A549 (cell line): ENCODE measurements around the gene NOPCHAP1. TPM values are rescaled to one million over a fixed set of nuclear protein-coding genes. Genes with fewer than 3 reads are reported as not detected.

Experiments
- ATAC-seq, 2 experiments: fragments of 200-7000 bp in 1 of 2; fragments of >200 bp in 1 of 2; cut with Nextera tagmentation in 1 of 2; cut with Tn5 transposase in 1 of 2; 3 replicates each; pipeline versions ENCODE4 v1.8.0 to v1.9.1; 2018 to 2020; ENCODE audit warnings: mild to moderate bottlenecking in 1 of 2, moderate library complexity in 1 of 2
- CTCF ChIA-PET: fragments of 300-600 bp; sonication (Branson Sonifier 250); formaldehyde crosslinking; extraction: SDS; loops from one replicate; lab custom pipeline; 2021; ENCODE audit warnings: antibody characterized with exemption, inconsistent platforms; lab: Yijun Ruan, JAX
- POLR2A ChIA-PET: fragments of 350-600 bp; formaldehyde crosslinking; extraction: SDS; loops from one replicate; lab custom pipeline; 2021; ENCODE audit warnings: antibody characterized with exemption, inconsistent platforms; lab: Yijun Ruan, JAX
- DNase-seq, 2 experiments: peaks; one replicate each; pipeline versions ENCODE4 v3.0.0 to v3.0.0-alpha.2; 2011 to 2016; ENCODE audit warnings: low read depth in 1 of 2, low spot score in 1 of 2
- FAIRE-seq: peaks from 2 replicates; lab custom pipeline; 2011; peaks lifted over from hg19 to GRCh38; lab: Jason Lieb, UNC
- H3K27ac ChIP-seq, 2 experiments: fragments of >200 bp; sonication (Bioruptor Twin); formaldehyde crosslinking; 3 replicates each; pipeline ENCODE4 v1.5.1; 2016 to 2017
- H3K4me1 ChIP-seq: fragments of >200 bp; sonication (Bioruptor Twin); formaldehyde crosslinking; 3 replicates; pipeline ENCODE4 v1.6.1; 2016
- H3K4me2 ChIP-seq: fragments of >200 bp; sonication (Bioruptor Twin); formaldehyde crosslinking; 3 replicates; pipeline ENCODE4 v1.6.1; 2016
- H3K4me3 ChIP-seq: fragments of >200 bp; sonication (Bioruptor Twin); formaldehyde crosslinking; 3 replicates; pipeline ENCODE4 v1.5.1; 2016
- H3K9me3 ChIP-seq: fragments of >200 bp; sonication (Bioruptor Twin); formaldehyde crosslinking; 3 replicates; pipeline ENCODE4 v1.6.1; 2016
- CBX2 ChIP-seq: fragments of 200-600 bp; sonication (generic); IDR thresholded peaks from 2 replicates; pipeline ENCODE4 v1.6.1; 2016; ENCODE audit warnings: low read depth, mild to moderate bottlenecking, borderline replicate concordance
- CEBPB ChIP-seq, 2 experiments: fragments of >200 bp in 1 of 2; sonication (Bioruptor Twin) in 1 of 2; formaldehyde crosslinking in 1 of 2; IDR thresholded peaks; 2 replicates each; pipeline ENCODE4 v1.6.1; 2012 to 2016
- GATA3 ChIP-seq: IDR thresholded peaks from 2 replicates; pipeline ENCODE4 v1.6.1; 2012; ENCODE audit warnings: borderline replicate concordance
- JUN ChIP-seq, 2 experiments: fragments of >200 bp; sonication (Bioruptor Twin); formaldehyde crosslinking; IDR thresholded peaks; 2 replicates in 1 of 2; 3 replicates in 1 of 2; pipeline ENCODE4 v1.6.1; 2016 to 2017
- KDM5A ChIP-seq: fragments of 200-600 bp; sonication (generic); IDR thresholded peaks from 2 replicates; pipeline ENCODE4 v1.6.1; 2016; ENCODE audit warnings: antibody characterized with exemption, mild to moderate bottlenecking
- MAFK ChIP-seq: fragments of 450-650 bp; IDR thresholded peaks from 2 replicates; pipeline ENCODE4 v1.6.1; 2014; ENCODE audit not compliant: partially characterized antibody
- MYC ChIP-seq: IDR thresholded peaks from 2 replicates; pipeline ENCODE4 v1.6.1; 2012; ENCODE audit warnings: mild to moderate bottlenecking, inconsistent platforms, low read length, improper control_type of control experiment, borderline replicate concordance
- NPAS2 ChIP-seq: fragments of 250-450 bp; sonication (Bioruptor Pico); IDR thresholded peaks from 2 replicates; pipeline ENCODE4 v1.8.0; 2022; ENCODE audit warnings: mild to moderate bottlenecking, moderate library complexity, borderline replicate concordance
- POLR2A ChIP-seq: IDR thresholded peaks from 2 replicates; pipeline ENCODE4 v1.6.1; 2012; ENCODE audit warnings: mild to moderate bottlenecking, low read length
- SMC3 ChIP-seq: fragments of >200 bp; sonication (Bioruptor Twin); formaldehyde crosslinking; IDR thresholded peaks from 3 replicates; pipeline ENCODE4 v1.6.1; 2018; ENCODE audit warnings: inconsistent platforms
- whole genome bisulfite sequencing: methylation state at CpG from one replicate; pipeline ENCODE4 v1.1.6; 2017; ENCODE audit errors: missing lambda C conversion rate; 5-methylcytosine and 5-hydroxymethylcytosine counted together
- polyA plus RNA-seq, 4 experiments: library from polyadenylated mRNA; depleted of rRNA in 3 of 4; stranded (reverse); fragments of >200 nt; fragmentation: RNase III in 1 of 4; extraction: RNeasy Plus Mini Kit Qiagen cat#74134 plus additional on column Dnase treatment in 1 of 4; gene quantifications; 2 replicates in 3 of 4; 3 replicates in 1 of 4; pipeline ENCODE4 v1.2.3, GENCODE V29; 2011 to 2017
- TF ChIP-seq, protein P1 (sequence below): fragments of 450-650 bp; IDR thresholded peaks from 2 replicates; pipeline ENCODE4 v1.6.1; 2014; ENCODE audit warnings: antibody characterized with exemption
- TF ChIP-seq, protein P2 (sequence below): fragments of >200 bp; sonication (Bioruptor Twin); formaldehyde crosslinking; IDR thresholded peaks from 3 replicates; pipeline ENCODE4 v1.6.1; 2016
- TF ChIP-seq, protein P3 (sequence below): IDR thresholded peaks from 2 replicates; pipeline ENCODE4 v1.6.1; 2012

NOPCHAP1 gene
- polyA plus RNA-seq, 2 of the 4 experiments (the other 2 are of a cell fraction), result 21.7 to 29.5 TPM

DNA sequence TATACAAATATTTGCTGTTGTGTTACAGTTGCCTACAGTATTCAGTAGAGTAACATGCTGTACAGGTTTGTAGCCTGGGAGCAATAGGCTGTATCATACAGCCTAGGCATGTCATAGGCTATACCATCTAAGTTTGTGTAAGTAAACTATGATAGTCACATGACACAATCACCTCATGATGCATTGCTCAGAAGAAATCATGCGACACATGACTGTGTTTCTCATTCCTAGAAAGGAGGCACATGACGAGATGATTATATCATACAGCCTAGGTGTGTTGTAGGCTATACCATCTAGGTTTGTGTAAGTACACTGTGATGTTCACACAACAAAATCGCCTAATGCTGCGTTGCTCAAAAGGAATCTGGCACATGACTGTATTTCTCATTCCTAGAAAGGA lies 31.9 kb downstream of the NOPCHAP1 start:
- CTCF ChIA-PET, result no interaction called here
- FAIRE-seq, result no peak
- POLR2A ChIA-PET, result no interaction called here
- 88% methylated on average over 4 of the region's 4 CpGs for WGBS
- Histone ChIP-seq H3K4me3 (no peak overlapping the region), H3K27ac (no peak overlapping the region), H3K9me3 (no peaks in the 10 kb centered on the region), H3K4me2 (no peak overlapping the region), H3K4me1 (no peaks in the 10 kb centered on the region)
- DNase-seq, result peak in 1 of 2 experiments; percentile 17
- peak in 1 of 2 experiments; percentile 34; a peak in 1 of 6 replicates for ATAC-seq
- TF ChIP-seq, protein P1, sequence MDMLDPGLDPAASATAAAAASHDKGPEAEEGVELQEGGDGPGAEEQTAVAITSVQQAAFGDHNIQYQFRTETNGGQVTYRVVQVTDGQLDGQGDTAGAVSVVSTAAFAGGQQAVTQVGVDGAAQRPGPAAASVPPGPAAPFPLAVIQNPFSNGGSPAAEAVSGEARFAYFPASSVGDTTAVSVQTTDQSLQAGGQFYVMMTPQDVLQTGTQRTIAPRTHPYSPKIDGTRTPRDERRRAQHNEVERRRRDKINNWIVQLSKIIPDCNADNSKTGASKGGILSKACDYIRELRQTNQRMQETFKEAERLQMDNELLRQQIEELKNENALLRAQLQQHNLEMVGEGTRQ, result peak; percentile 74
- TF ChIP-seq, protein P2, sequence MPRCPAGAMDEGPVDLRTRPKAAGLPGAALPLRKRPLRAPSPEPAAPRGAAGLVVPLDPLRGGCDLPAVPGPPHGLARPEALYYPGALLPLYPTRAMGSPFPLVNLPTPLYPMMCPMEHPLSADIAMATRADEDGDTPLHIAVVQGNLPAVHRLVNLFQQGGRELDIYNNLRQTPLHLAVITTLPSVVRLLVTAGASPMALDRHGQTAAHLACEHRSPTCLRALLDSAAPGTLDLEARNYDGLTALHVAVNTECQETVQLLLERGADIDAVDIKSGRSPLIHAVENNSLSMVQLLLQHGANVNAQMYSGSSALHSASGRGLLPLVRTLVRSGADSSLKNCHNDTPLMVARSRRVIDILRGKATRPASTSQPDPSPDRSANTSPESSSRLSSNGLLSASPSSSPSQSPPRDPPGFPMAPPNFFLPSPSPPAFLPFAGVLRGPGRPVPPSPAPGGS, result no peak
- TF ChIP-seq CBX2, result no peak

DNA sequence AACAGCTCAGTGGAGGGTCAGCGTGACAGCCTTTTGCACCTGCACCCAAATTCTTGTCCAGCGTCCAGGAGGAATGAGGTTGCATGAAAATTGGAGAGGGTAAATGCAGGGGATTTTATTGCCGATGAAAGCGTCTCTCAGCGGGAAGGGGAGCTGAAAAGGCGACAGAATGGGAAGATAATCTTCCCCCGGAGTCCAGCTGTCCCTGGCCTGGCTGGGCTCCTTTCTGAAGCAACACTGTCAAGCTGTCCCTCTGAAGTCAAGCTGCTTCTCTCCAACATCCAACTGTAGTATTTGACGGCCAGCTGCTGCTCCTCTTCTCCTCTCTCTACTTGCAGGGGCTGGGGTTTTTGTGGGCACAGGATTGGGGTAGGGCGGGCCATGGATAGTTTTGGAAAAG lies 32.7 kb downstream of the NOPCHAP1 start:
- no peaks in the 10 kb centered on the region for H3K4me1 ChIP-seq
- no peak for TF ChIP-seq POLR2A
- TF ChIP-seq GATA3, result no peak
- TF ChIP-seq, protein P3, sequence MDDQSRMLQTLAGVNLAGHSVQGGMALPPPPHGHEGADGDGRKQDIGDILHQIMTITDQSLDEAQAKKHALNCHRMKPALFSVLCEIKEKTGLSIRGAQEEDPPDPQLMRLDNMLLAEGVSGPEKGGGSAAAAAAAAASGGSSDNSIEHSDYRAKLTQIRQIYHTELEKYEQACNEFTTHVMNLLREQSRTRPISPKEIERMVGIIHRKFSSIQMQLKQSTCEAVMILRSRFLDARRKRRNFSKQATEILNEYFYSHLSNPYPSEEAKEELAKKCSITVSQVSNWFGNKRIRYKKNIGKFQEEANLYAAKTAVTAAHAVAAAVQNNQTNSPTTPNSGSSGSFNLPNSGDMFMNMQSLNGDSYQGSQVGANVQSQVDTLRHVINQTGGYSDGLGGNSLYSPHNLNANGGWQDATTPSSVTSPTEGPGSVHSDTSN, result no peak
- TF ChIP-seq, protein P2, result no peak
- TF ChIP-seq SMC3, result no peak
- ATAC-seq (no peak), FAIRE-seq (no peak), DNase-seq (no peak)
- no peak overlapping the region for H3K4me3 ChIP-seq
- no peaks in the 10 kb centered on the region for H3K9me3 ChIP-seq
- ChIA-PET POLR2A (no interaction called here), CTCF (no interaction called here)
- H3K27ac ChIP-seq, result no peak overlapping the region
- WGBS, result 96% methylated on average over 9 of the region's 9 CpGs
- no peak overlapping the region for H3K4me2 ChIP-seq

DNA sequence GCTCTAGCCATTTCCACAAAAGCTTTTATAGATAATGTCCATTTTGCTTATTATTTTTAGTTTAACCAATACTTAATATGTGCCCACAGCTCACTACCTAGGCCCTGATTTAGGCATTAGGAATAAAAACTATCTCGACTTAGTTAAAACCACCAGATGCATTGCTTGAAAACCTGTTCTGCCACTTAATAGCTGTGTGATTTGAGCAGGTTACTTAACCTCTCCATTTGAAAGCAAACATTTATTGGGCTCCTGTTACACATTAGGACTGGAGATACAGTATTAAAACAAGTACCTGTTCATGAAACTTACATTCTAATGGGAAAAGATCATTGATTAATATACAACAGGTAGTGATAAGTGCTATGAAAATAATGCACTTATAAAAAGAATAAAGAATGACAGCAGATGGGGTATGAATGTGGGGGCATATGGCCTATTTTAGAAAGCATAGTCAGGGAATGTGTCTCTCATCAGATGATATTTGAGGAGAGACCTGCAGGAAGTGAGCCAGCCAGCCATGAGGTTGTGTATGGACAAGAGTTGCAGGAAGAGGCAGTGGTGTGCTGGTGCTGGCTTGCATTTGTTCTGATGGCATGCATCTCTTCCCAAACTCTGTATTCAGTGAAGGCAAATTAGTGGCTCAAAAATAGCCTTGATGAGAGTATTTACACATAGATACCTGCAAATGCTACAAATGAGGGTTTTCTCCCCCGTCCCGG lies 34.3 kb downstream of the NOPCHAP1 start:
- FAIRE-seq, result no peak
- CTCF ChIA-PET, result interaction anchor here (1.0 to 1.1 kb wide), 2 partner anchors 33 to 78 kb away, joined by 3 to 4 read pairs; no protein-coding TSS in a partner anchor
- Histone ChIP-seq H3K4me2 (no peak overlapping the region), H3K27ac (no peak overlapping the region), H3K9me3 (no peaks in the 10 kb centered on the region)
- no peak for DNase-seq
- POLR2A ChIA-PET, result no interaction called here
- TF ChIP-seq MAFK (no peak), NPAS2 (CRISPR knock-in tag) (no peak), MYC (no peak), CEBPB (IDR thresholded peaks at IDR 0.05) (no peak), JUN (IDR thresholded peaks at IDR 0.05) (no peak)
- TF ChIP-seq, all 56 proteins: peak for 0
- Histone ChIP-seq H3K4me1 (no peaks in the 10 kb centered on the region), H3K4me3 (no peak overlapping the region)
- 72% methylated on average over 3 of the region's 3 CpGs for WGBS
- no peak for ATAC-seq

DNA sequence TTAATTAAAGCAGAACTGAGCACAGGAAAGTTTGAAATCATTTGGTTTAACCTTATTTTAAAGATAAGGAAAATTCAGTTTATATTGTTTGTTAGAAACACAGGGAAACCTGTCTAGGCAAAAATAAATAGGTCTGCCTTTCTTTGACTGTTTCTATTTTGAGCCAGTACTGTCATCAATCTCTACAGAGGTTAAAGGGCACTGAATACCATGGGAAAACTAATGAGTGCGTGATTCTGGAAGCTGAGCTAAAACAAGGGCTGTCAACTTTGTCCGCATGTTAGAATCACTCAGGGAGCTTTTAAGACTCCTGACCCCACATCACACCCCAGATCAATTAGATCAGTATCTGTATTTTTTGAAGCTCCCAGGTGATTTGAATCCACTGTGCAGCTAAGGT lies 38.8 kb downstream of the NOPCHAP1 start:
- no peak overlapping the region for H3K4me3 ChIP-seq
- CTCF ChIA-PET, result interaction anchor here (0.7 to 1.1 kb wide), 2 partner anchors 13 to 28 kb away, joined by 3 read pairs; no protein-coding TSS in a partner anchor
- TF ChIP-seq KDM5A, result no peak
- TF ChIP-seq, all 56 proteins: peak for 0
- Histone ChIP-seq H3K9me3 (no peaks in the 10 kb centered on the region), H3K27ac (no peak overlapping the region), H3K4me1 (no peaks in the 10 kb centered on the region), H3K4me2 (no peak overlapping the region)
- no peak for FAIRE-seq
- ATAC-seq, result no peak
- no peak for DNase-seq
- 97% methylated on average over 2 of the region's 2 CpGs for WGBS
- POLR2A ChIA-PET, result no interaction called here
